SH-SY5Y (cell line): ENCODE results near the gene OSBPL10.

ENCODE experiments used
- GATA2 ChIP-seq: IDR thresholded peaks from 2 replicates; pipeline ENCODE4 v1.6.1; 2011; ENCODE audit warnings: mild to moderate bottlenecking, low read depth, low read length
- GATA3 ChIP-seq: IDR thresholded peaks from 2 replicates; pipeline ENCODE4 v1.6.1; 2011; ENCODE audit warnings: low read depth, mild to moderate bottlenecking, low read length, moderate library complexity

Gene OSBPL10

DNA sequence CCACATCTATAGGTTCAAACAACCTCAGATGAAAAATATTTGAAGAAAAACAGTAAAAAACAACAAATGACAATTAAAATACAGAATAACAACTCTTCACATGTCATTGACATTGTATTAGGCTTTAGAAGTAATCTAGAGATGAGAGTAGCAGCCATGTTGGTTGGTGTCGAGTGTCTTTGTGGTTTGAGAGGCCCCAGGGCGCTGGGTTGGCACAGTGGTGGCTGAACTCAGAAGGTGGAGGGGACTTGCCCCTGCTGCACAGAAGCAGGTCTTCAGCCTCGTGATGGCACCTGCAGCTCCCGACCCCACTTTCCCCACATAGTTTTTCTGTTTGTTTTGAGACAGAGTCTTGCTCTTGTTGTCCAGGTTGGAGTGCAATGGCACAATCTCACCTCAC, 187.2 kb downstream of the OSBPL10 start:
- TF ChIP-seq GATA2: no peak
- TF ChIP-seq GATA3: no peak

DNA sequence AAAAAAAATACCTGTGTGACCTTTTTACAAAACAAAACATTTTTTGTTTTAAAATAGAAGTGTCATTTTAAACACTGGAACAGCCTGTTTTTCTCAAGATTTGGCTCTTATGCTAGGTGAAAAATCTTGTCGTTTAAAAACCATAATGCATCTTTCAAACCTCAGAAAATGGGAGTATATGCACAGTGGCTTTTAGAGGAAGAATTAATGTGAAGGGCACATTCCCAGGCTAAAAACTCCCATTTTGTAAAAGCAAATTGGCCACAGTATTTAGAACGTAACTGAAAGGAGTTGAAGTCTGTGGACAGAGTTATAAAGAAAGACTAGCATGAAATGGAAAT, 190.0 kb downstream of the OSBPL10 start:
- TF ChIP-seq GATA2 (no peak), GATA3 (no peak)

DNA sequence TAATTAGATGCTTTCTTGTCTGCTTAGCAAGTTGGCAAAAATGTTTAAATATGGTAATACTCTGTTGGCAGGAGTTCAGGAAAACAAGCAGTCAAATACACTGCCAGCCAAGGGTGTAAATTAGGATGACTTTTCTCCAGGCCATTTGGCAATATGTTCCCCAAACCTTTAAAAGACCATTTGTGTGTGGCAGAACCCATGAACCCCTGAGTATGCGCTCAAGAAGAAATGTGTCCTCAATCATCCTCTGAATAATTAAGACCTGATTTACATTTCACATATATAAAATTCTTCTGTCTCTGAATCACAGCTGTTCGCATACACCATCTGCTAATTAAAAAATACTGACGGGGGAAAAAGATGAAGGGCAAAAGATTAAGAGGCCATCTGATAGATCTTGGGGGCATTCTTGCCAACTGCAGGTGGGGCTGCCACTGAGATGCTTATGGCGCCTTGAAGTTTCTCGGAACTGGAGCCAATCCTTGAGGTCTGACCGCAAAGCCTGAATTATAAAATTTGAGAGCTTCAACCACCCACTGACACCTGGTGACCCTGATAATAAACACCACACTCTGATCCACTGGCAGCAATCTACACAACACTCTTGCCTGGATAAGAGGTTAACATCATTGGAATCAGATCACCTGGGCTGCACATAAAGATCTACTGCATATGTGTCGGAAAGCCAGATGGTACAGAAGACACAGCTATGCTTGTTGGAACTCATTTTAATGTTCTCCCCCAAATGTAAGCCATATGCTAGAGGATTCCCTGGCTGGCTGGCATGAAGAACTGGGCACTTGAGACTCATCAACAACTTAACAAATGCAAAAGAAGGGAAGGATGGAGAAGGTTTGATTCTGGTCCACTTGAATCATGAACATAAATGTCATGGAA, 190.6 kb downstream of the OSBPL10 start:
- TF ChIP-seq GATA2 (no peak), GATA3 (no peak)

DNA sequence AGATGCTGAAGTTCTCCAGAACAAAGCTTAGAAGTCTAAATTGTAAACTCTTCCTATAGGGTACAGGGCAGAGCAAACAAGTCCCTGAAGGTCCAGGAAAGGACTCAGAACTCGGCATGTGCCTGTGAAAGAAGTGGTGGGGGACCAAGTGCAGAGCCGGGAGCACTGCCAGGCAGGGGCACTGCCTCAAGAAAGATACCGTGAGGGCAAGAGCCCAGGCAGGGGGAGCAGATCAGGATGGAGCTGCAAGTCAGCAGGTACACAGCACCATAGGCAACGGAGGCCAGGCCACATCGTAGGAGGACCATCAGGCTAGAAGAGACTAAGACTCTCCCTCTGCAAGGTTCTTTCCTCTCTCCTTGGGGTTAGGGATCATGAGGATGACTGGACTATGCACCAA, 191.6 kb downstream of the OSBPL10 start:
- TF ChIP-seq GATA2 (no peak), GATA3 (no peak)

DNA sequence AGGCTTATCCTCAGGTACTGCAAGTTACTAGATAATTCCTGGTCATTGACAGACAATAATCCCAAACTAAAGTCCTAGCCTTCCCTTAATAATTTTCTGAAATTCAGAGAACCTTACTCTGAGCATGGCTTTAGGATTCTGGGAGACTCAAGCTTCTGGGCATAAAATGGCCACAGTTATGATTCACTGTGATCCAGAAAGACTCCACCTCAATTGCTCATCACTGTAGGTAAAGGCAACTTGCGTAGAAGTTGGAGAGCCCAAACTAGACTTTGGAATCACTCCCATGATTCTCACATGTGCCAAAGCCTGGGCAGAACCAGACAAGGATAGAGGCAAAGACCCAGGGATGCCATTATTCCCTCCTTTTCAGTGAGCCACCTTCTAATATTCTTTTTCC, 195.3 kb downstream of the OSBPL10 start:
- no peak for TF ChIP-seq GATA3

DNA sequence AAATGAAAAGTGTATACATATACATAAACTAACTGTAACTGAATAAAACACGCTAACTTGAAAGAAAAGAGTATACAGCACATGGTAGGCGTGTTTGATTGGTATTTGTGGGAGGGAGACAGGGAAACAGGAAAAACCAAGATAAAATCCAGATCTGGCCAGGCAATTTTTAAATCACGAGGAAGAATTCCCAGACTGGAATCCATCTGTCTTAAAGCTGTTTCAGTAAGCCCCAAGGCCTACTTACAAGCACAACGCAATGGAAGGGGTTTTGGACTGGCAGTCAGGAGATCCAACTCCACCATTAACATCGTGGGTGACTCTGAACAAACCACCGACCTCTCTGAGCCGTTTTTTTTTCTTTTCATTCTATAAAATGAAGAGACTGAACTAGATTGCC, 195.8 kb downstream of the OSBPL10 start:
- TF ChIP-seq GATA3 (no peak), GATA2 (no peak)

DNA sequence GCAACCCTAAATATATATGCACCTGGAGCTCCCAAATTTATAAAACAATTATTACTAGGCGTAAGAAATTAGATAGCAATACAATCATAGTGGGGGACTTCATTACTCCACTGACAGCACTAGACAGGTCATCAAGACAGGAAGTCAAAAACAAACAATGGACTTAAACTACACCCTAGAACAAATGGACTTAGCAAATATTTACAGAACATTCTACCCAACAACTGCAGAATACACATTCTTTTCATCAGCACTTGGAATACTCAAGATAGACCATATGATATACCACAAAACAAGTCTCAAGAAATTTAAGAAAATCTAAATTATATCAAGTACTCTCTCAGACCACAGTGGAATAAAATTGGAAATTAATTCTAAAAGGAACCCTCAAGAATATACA, 201.5 kb downstream of the OSBPL10 start:
- no peak for TF ChIP-seq GATA2
- no peak for TF ChIP-seq GATA3

DNA sequence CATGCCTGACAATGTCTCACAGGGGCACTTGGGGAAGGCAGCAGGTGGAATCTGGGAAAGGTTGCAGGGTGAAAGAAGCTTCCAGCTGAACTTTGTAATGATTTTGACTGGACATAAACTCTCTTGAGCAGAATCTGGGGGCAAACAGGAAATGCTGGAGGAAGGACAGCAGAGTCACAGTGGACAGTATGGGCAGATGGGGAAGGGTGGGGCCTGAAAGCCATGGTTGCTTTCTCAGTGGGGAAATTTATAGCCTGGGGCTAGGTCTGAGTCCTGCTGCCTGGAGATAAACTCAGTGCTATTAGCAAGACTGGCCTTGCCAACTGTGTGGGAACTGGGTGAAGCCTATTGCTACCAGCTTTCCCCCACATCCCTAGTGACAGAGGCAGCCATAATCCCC, 203.2 kb downstream of the OSBPL10 start:
- TF ChIP-seq GATA2: no peak
- TF ChIP-seq GATA3: no peak

DNA sequence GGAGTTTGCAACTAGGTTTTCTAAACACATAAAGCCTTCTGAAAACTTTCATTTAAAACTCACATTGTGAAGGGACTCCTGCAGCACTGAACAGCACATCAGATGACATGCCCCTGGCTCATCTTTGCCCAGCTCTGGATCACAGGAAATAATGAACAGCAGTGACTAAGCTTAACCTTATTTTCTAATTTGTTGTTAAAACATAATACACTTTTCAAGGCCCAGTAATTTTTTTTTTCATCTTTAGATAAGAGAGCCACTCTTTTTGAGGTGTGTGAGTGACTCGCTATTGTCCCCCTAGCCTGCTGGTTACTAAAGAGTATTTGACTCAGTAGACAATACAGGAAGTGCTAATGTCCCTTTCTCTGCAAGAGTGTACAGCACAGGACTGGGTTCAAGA, 204.0 kb downstream of the OSBPL10 start:
- TF ChIP-seq GATA3 (no peak), GATA2 (no peak)

DNA sequence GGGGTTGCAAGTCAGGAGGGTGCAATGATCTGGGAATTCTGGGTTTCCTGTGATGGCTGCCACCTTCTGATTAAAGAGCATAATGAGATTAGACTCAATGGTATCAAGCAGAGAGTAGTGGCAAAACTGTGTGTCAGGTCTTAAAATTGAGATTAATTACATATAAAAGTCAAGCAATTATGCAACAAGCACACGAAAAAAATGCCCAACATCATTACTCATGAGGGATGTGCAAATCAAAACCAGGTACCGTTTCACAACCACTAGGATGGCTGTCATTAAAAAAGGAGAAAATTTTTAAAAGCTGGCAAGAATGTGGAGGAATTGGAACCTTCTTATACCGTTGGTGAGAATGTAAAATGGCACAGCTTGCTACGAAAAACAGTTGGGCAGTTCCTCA, 205.0 kb downstream of the OSBPL10 start:
- TF ChIP-seq GATA2 (no peak), GATA3 (no peak)

DNA sequence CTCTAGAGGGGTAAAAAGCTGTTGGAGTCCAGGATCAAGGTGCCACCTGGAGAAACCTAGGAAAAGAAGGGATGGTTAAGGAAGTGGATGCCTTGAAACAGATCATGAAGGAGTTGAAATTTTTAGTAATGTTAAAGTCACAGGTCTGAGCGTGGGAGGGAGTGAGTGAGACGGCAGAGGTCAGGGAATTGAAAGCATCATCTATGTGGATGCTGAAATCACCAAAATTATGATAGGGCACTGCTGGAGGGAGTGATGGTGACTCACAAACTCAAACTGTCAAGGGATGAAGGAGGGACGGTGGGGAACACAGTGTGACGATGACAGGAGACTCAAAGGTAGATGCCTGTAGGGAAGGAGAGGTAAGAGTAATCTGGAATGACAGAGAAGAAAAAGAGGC, 205.7 kb downstream of the OSBPL10 start:
- TF ChIP-seq GATA3: no peak
- TF ChIP-seq GATA2: no peak

DNA sequence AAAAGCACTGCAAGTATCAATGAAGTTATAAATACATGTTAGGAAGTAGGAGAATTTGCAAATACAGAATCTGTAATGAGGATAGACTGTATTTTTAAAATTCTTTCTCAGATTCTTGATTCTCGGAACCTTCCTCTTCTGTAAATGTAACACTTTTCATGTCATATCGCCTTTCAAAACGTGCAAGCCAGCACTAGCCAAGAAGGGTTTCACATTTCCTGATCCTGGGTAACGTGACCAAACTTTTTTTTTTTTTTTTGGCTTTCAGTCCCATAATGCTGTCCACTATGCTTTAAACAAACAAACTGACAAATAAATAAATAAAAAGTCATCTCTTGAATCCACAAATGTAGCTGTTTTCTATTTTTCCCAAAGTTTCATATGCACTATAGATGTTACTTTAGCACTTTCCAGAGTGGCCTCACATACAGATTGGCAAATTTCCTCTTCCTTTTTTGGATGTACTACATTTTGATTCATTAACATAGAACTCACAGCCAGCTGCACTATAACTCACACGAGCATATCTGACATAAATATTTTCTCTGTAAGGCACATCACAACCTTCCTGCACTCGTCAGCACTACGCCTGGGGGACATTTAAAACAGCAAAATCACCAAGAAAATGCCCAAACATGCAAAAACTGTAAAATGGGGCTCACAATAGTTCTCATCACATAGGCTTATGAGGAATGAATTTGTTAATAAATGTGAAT, 208.1 kb downstream of the OSBPL10 start:
- no peak for TF ChIP-seq GATA2
- TF ChIP-seq GATA3: no peak

DNA sequence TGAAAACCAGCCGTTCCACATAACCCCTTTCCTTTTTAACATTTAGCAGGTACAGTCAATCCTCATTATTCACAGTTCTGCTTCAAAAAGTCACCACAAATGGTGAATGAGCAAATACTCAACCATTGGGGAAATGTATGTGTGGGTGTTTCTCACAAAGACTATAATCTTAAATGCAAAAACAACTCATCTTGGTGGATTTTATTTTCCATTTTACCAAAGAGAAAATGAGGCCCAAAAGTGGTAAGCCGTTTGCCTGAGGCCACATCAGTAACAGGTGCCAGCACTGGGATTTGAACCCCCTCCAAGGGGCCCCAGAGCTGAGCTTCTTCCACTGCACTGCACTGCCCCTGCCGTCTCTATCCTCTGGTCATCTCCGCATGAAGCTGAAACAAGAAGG, 208.8 kb downstream of the OSBPL10 start:
- no peak for TF ChIP-seq GATA2
- no peak for TF ChIP-seq GATA3

DNA sequence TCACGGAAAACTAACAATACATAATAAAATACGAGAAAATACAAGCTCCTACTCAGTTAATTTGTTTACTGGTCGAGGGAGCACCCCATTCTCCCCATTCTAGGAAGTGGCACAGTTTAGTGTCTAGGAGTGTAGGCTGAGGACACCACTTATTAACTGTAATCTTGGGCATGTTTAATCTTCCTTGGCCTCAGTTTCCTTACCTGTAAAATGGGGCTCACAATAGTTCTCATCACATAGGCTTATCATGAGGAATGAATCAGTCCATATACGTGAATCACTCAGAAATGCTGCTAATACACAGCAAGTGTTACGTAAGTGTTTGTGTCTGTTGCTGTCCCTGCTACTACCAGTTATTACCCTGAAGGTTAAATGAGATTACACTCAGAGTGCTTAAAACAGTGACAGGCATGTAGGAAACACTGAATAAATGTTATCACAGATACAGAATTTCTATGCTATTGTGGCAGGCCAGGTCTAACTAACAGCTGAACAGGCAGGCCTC, 210.2 kb downstream of the OSBPL10 start:
- TF ChIP-seq GATA3: no peak
- no peak for TF ChIP-seq GATA2

DNA sequence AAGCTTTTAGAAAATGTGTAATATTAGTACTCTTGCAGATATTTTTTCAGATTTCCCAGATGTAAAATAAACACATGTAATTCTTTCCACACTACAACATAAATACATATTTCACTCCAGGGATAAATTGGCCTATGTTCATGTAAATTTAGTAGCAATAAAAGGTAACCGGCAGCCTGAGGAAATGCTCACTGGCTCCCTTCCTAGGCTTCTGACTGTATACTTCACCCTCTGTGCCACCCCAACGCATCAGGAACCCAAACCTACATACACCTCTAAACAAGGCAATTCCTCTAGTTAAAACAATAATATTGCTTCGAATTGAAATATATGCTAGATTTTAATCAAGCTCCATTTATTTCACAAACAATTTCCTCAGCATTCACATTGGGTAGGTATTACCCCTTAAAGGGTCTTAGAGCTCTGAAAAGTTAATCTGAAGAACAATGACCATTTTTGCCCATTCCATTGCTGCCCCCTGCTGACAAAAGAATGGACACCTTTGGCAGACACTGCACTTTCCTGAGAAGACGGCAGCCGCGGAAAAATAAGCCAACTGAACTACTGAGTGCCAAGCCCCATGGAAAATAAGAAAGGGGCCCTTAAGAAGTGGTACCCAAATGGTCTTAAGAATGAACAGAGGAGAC, 212.5 kb downstream of the OSBPL10 start:
- TF ChIP-seq GATA2 (no peak), GATA3 (no peak)

DNA sequence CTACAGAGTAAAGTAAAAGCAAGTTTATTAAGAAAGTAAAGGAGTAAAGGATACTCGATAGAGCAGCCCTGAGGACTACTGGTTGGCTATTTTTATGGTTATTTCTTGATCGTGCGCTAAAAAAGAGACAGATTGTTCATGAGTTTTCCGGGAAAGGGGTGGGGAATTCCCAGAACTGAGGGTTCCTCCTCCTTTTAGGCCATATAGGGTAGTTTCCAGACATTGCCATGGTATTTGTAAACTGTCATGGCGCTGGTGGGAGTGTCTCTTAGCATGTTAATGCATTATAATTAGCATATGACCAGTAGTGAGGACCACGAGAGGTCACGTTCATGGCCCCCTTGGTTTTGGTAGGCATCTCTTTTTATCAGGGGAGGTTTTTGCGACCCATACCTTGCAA, 213.1 kb downstream of the OSBPL10 start:
- TF ChIP-seq GATA2 (no peak), GATA3 (no peak)

DNA sequence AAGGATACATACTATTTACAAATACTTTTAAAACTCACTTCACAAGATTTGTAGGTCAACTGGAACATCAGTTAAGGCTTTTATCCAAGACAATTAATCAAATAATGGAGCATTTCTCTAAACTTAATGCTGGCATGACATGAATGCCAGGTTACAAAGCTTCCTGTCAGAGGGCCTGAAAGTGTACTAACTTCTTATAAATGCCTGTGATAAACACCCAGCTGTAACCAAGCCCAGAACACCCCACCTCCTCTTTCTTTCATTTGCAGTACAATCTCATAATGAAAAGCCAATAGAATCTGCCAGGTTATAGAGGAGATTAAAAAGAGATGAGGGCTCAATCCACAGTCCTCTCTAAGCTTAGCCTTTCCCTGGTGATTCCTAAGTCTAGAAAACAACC, 214.4 kb downstream of the OSBPL10 start:
- TF ChIP-seq GATA3: no peak
- TF ChIP-seq GATA2: no peak
